NCI-H524 (cell line): ENCODE results near the gene ZNF483.
A peak's percentile ranks its signal among the peaks of the same experiment; 100 is the strongest.
"Not testable (repeated sequence)": the region's sequence is repeated elsewhere in the genome, so short reads cannot be mapped to it uniquely, and the experiment has no call there.

ENCODE experiments used
- DNase-seq, 2 experiments: peaks; one replicate each; lab custom pipeline; 2025; lab: John Stamatoyannopoulos, UW

The ZNF483 gene

DNA sequence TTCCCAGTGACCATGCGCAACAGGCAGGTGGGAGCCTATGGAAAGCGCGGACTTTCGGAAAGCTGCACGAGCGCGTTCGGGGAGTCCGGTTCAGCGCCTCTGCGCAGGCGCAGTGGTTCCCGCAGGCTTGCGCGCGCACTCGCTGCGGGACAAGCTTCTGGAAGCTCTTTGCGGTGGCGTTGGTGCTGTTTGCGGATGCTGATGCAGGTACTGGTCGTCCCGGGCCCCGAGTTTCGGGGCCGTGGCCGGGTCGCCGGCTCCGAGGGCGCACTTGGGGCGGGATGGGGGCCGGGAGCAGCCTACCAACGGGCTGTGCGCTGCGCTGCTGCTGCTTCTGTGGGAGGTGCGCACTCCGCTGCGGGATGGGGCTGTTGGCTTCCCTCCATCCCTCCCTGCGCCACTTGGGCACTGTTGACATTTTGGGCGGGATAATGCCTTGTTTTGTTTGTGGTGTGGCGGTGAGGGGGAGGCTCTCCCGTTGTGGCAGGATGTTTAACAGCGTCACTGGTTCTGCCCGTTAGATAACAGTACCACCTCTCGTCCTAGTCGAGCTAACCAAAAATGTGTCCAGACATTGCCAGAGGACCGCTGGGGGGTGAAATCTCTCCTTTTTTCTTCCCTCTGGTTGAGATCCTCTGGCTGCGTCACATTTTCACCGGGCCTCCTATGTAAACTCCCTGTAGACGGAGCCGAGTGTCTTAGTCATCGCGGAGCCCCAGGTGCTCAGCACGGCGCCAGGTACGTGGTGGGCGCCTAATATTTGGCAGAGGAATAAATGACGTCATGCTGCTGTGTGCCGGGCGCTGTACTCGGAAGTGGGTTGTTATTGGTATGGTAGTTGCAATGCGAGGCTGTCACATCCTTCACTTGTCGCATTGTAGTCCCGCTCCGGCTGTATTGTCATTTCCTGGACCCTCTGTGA lies at the start of gene ZNF483:
ZNF483 (plus strand) TSS at position 124 of the 922 bp plus-strand sequence. CDS start 2,217 bp downstream, outside the sequence.
- peak; percentile 83 to 92 for DNase-seq

DNA sequence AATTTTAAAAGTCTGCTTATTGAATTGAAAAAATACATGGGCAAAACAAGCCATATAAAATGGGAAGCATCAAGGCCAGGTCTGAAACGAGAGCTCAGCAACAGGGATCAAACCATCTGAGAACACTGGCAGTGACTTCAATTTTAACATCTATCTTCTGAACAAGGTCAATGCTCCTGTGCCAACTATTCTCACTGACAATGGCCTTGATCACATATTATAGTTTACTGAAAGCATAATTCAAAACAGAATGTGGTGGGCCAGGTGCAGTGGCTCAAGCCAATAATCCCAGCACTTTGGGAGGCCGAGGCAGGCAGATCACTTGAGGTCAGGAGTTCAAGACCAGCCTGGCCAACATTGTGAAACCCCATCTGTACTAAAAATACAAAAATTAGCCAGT lies 49.8 kb upstream of the ZNF483 start:
- DNase-seq = no peak

GRCh38 chr9:111477677-111478076 lies 47.3 kb upstream of the ZNF483 start:
- DNase-seq = no peak

GRCh38 chr9:111481885-111482636 lies 42.9 kb upstream of the ZNF483 start:
- peak; percentile 46 to 76 for DNase-seq

DNA sequence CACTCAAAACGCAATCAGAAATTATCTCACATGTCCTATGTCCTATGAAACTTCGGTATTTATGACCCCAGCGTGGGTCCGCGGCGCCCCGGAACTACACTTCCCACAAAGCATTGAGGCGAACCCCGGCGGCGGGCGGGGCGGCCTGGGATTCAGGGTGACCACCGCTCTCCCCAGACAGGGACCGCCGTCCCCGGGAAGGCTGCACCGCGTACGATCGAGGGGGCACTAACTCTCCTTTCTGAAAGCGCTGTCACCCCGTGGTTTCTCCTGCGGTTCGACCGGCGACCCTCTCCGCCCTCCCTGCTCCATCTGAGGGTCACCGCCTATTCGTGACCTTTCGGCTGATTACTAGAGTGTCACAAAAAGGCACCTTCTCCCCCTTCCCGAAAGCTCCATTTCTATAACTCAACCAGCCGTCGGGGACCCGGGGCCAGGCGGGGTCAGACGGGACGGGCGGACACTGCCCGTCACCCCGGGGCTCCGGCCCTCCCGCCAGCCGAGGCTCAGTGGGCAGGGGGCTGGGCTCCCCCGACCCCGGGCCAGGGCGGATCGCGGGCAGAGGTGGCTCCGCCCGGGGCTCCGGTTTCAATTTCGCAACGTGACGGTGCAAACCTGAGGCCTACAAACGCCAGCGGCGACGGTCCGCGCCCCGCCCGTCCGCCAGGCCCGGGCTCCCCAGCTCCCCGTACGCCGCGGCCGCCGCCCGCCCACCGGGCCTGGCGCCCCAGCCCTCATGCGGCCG lies 42.1 kb upstream of the ZNF483 start:
- DNase-seq = peak; percentile 77 to 83

- peak in 1 of 2 experiments; percentile 62 for DNase-seq
Measured at GRCh38 chr9:111483439-111483857, 41.5 kb upstream of the ZNF483 start.

DNA sequence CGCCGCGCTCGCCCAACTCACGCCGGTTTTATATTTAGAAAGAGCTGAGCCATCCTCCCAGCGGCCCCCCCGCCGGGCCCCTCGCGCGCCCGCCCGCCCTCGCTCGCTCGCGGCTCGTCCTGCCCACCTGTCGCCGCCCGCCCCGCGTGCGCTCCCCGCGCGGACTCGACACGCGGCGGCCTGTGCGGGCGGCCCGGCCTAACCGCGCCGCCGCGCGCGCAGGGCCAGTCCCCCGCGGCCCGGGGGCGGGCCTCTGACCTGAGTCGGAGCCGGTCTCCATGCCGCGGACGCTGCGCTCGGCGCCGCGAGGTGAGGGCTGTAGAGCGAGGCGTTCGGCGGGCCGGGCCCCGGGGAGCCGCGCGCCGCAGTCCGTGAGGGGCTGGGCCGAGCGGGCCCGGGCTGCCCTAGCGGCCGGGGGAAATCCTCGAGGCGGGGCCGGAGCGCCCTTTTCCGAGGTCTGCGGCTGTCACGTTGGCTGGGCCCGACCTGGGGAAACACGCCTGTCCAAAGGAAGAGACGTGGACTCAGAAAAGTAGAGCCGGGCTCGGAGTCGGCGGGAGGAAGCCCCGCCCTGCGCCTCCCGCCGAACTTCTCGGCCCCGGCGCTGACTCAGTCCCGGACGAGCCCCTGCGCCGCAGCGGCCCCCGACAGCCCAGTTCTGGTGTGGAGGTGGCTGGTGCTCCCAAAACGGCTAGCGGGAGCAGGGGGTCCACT lies 41.0 kb upstream of the ZNF483 start, which contains the start of gene ECPAS:
ECPAS (minus strand) TSS at position 526 of the 714 bp plus-strand sequence. CDS start 11,465 bp downstream, outside the sequence.
- DNase-seq = peak; percentile 55 to 74

DNA sequence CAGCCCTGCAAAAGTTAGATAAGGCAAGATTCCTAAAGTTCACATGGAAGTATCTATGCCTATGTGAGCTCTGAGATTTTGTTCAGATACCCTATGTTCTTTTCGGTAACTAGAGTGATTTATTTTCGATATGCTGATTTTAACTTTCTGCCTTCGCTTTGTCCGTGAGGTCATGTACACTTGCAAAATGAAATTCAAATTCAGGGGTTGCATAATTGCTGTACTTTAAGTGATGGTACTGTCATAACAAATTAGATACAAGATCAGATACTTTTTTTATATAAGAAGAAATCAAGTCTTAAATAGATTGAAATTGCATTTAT lies 40.4 kb upstream of the ZNF483 start:
- DNase-seq = no peak

DNA sequence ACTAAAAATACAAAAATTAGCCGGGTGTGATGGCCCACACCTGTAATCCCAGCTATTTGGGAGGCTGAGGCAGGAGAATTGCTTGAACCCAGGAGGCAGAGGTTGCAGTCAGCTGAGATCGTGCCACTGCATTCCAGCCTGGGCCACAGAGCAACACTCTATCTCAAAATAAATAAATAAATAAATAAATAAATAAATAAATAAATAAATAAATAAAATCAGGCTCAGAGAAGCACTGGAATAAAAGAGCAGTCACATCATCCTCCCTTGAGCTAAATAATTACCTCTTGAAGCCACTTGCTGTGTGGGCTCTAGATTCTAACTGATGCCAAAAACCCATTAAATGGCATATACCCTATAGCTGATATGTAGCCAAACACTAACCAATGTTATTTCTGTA lies 27.8 kb upstream of the ZNF483 start:
- DNase-seq = not testable (repeated sequence)

- DNase-seq = no peak
Measured at GRCh38 chr9:111501005-111501562, 23.9 kb upstream of the ZNF483 start.

GRCh38 chr9:111501648-111502047 lies 23.3 kb upstream of the ZNF483 start:
- DNase-seq = peak in 1 of 2 experiments; percentile 71

DNA sequence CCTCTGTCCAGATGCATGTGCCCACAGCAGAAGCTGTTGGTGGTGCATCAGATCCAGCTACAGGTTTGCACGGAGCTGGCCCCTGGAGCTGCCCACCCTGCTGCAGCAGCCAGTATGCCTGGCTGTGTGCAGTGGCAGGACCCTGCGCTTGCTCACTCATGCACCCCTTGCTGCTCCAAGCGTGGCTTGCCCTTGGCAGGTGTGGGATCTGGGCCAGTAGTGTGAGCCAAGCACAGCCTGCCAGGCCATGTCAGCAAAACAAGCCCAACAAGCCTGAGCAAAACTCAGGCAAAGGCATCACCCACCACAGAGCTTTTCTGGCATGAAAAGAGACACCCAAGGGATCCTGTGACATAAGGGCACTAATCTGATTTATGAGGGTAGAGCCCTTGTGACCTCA lies 22.5 kb upstream of the ZNF483 start:
- no peak for DNase-seq

GRCh38 chr9:111511581-111511980 lies 13.4 kb upstream of the ZNF483 start:
- DNase-seq = not testable (repeated sequence)

GRCh38 chr9:111514967-111515366 lies 10.0 kb upstream of the ZNF483 start:
- no peak for DNase-seq

GRCh38 chr9:111516061-111516465 lies 8.9 kb upstream of the ZNF483 start:
- DNase-seq = no peak

- DNase-seq = no peak
Measured at GRCh38 chr9:111524731-111525055, 286 bp upstream of the ZNF483 start.

DNA sequence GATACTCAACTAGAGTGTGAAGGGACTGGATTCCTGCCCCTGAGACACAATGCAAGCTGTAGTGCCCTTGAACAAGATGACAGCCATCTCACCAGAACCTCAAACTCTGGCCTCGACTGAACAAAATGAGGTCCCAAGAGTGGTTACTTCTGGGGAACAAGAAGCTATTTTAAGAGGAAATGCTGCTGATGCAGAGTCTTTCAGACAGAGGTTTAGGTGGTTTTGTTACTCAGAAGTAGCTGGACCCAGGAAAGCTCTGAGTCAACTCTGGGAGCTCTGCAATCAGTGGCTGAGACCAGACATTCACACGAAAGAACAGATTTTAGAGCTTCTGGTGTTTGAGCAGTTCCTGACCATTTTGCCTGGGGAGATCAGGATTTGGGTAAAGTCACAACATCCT lies 2.4 kb downstream of the ZNF483 start:
- DNase-seq = no peak

DNA sequence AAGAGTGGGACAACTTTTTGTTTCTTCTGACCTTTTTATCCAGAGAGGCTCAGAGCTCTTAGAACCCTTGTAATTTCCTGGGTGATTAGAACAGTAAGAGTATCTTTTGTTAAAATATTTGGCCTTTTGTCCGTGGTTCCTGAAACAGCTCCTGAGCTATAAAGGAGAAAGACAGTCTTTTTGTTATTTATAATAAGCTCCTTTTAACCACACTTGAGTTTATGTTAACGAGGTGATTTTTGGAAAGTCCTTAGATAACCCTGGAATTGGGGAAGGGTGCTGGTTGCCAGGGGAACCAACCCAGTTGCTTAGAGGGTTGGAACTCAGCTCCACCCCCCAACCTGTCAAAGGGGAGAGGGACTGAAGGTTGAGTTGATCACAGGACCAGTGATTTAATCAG lies 4.8 kb downstream of the ZNF483 start:
- no peak for DNase-seq

GRCh38 chr9:111531716-111532115 lies 6.7 kb downstream of the ZNF483 start:
- DNase-seq = no peak

DNA sequence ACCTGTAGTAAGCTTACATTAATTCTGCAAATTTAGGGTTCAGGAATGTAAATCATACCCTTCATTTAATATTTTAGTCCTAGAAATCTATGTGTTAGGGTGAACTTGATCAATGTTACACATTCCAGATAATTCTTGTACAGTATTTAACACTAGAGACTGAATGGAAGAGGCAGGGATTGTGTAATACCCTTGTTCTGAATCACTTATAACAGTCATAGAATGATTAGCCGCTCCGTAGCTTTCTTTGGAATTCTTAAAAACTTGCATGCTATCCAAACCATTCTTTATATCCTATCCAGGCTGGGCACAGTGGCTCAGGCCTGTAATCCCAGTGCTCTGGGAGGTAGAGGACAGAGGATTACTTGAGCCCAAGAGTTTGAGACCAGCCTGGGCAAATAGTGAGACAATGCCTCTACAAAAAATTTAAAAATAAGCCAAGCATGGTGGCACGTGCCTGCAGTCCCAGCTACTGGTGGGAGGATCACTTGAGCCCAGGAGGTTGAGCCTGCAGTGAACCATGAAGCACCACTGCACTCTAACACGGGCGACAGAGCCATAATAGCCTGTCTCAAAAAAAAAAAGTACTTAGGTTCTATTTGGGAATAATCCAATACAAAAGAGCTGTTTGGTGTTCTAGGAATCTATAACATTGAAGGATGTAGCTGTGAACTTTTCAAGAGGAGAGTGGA lies 8.3 kb downstream of the ZNF483 start:
- no peak for DNase-seq
